Thyroid gland (tissue), 4 donors: ENCODE measurements around the gene PAWR. TPM values are rescaled to one million over a fixed set of nuclear protein-coding genes. Genes with fewer than 3 reads are reported as not detected.

Experiments used
- DNase-seq, 2 donors: peaks; one replicate each; pipeline ENCODE4 v3.0.0-alpha.2; 2019
- H3K27ac ChIP-seq, 3 donors: fragments of 200-600 bp; sonication (generic); 1 replicate in 2 of 3; 2 replicates in 1 of 3; pipeline ENCODE4 v1.5.1; 2016 to 2019; ENCODE audit warnings: mild to moderate bottlenecking in 1 of 3, moderate library complexity in 1 of 3
- H3K27me3 ChIP-seq: fragments of 200-600 bp; sonication (generic); one replicate; pipeline ENCODE4 v1.5.1; 2019
- H3K36me3 ChIP-seq, 2 donors: fragments of 200-600 bp; sonication (generic); one replicate each; pipeline ENCODE4 v1.5.1; 2016 to 2019
- H3K4me1 ChIP-seq, 2 donors: fragments of 200-600 bp; sonication (generic); one replicate each; pipeline ENCODE4 v1.5.1; 2017 to 2019
- H3K4me3 ChIP-seq, 3 donors: fragments of 200-600 bp; sonication (generic); replicated peaks in 1 of 3; 1 replicate in 2 of 3; 2 replicates in 1 of 3; pipeline ENCODE4 v1.5.1; 2016; ENCODE audit warnings: mild to moderate bottlenecking in 1 of 3
- H3K9me3 ChIP-seq: fragments of 200-600 bp; sonication (generic); one replicate; pipeline ENCODE4 v1.5.1; 2017
- POLR2A ChIP-seq, 2 donors: fragments of 450-650 bp; IDR thresholded peaks; one replicate each; pipeline ENCODE4 v1.6.1; 2017; ENCODE audit warnings: antibody characterized with exemption in 2 of 2, mild to moderate bottlenecking in 2 of 2, moderate library complexity in 1 of 2
- WGBS, 2 donors: methylation state at CpG; one replicate each; pipeline ENCODE4 v1.1.5; 2017; 5-methylcytosine and 5-hydroxymethylcytosine counted together
- intact Hi-C: fragments of 100-400 bp; cut with DNase I; formaldehyde crosslinking; loops from one replicate; pipeline ENCODE4 v1.15.1; 2023
- total RNA-seq, 4 donors: library from RNA; depleted of rRNA; stranded (reverse); fragments of >200 nt; gene quantifications; one replicate each; pipeline ENCODE4 v1.2.3, GENCODE V29; 2016
- TF ChIP-seq, protein P1 (sequence below), 6 experiments: fragments of 200-600 bp in 3 of 6; fragments of 450-650 bp in 3 of 6; sonication (generic) in 3 of 6; IDR thresholded peaks; one replicate each; pipeline ENCODE4 v1.5.1; 2016 to 2019; ENCODE audit warnings: antibody characterized with exemption in 6 of 6, mild to moderate bottlenecking in 2 of 6, inconsistent platforms in 1 of 6, moderate library complexity in 1 of 6

The PAWR gene
- total RNA-seq, 4 donors from 2014 or later = 83.7 to 125 (median 86.4) TPM

DNA sequence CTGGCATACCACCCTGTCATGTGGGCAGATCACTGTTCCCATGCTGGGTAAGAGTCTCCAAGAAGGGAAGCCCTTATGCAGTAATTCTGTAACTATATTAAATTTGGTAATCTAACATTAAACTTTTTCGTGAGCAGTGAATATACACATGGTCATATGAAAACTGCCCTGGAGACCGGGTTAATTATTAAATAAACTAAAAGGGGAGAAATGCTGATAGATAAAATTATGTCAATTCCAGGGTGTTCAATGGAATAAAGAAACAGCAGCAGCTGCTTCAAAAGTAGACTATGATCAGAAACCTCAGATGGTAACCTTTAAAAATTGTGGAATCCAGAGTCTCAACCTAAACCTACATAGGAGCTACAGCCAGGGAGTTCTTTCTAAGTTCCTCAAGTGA lies 100.0 kb downstream of the PAWR start:
- H3K9me3 ChIP-seq = no peaks in the 10 kb centered on the region
- H3K27me3 ChIP-seq = no peaks in the 10 kb centered on the region
- WGBS, 2 donors = 96 to 98% methylated on average over 2 of the region's 2 CpGs
- no peak for DNase-seq
- intact Hi-C loops = no loop called here
- TF ChIP-seq, protein P1, sequence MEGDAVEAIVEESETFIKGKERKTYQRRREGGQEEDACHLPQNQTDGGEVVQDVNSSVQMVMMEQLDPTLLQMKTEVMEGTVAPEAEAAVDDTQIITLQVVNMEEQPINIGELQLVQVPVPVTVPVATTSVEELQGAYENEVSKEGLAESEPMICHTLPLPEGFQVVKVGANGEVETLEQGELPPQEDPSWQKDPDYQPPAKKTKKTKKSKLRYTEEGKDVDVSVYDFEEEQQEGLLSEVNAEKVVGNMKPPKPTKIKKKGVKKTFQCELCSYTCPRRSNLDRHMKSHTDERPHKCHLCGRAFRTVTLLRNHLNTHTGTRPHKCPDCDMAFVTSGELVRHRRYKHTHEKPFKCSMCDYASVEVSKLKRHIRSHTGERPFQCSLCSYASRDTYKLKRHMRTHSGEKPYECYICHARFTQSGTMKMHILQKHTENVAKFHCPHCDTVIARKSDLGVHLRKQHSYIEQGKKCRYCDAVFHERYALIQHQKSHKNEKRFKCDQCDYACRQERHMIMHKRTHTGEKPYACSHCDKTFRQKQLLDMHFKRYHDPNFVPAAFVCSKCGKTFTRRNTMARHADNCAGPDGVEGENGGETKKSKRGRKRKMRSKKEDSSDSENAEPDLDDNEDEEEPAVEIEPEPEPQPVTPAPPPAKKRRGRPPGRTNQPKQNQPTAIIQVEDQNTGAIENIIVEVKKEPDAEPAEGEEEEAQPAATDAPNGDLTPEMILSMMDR (IDR thresholded peaks at IDR 0.05) = no peak
- TF ChIP-seq POLR2A (IDR thresholded peaks at IDR 0.05) = no peak
- H3K36me3 ChIP-seq = no peaks in the 10 kb centered on the region
- no peak overlapping the region for H3K27ac ChIP-seq
- peaks cover 0 to 3% of the 10 kb centered on the region in 2 donors for H3K4me1 ChIP-seq
- H3K4me3 ChIP-seq = no peak overlapping the region

DNA sequence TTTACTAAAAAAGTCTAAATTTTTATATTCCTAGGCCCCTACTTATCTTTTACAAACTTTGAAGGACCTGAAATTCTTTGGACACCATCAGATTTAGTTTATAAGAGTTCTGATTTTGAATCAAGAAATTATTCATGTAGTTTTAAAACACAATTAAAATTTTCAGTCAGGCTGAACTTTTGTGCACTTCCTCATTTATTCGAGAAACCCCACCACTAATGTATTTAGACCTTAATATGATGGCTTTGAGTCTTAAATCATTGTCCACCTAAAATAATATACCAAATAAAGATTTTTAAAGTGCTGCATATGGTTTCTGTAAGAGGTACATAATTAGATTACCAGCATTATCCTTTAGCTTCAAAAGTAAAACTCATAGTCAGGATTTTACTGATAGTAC lies 103.4 kb downstream of the PAWR start:
- Histone ChIP-seq H3K27ac (no peak overlapping the region), H3K4me3 (no peak overlapping the region), H3K4me1 (no peaks in the 10 kb centered on the region), H3K27me3 (no peaks in the 10 kb centered on the region), H3K36me3 (no peaks in the 10 kb centered on the region), H3K9me3 (no peaks in the 10 kb centered on the region)
- TF ChIP-seq, protein P1 (IDR thresholded peaks at IDR 0.05) = no peak
- no peak for TF ChIP-seq POLR2A (IDR thresholded peaks at IDR 0.05)
- DNase-seq = no peak
- intact Hi-C loops = no loop called here
- 83 to 89% methylated on average over 1 of the region's 1 CpG for WGBS, 2 donors

GRCh38 chr12:79585147-79585546 lies 105.6 kb downstream of the PAWR start:
- Histone ChIP-seq H3K36me3 (no peaks in the 10 kb centered on the region), H3K4me3 (no peak overlapping the region), H3K4me1 (no peaks in the 10 kb centered on the region), H3K27me3 (no peaks in the 10 kb centered on the region), H3K27ac (no peak overlapping the region), H3K9me3 (no peaks in the 10 kb centered on the region)
- intact Hi-C loops = no loop called here
- WGBS, 2 donors = 86 to 100% methylated on average over 1 of the region's 1 CpG
- TF ChIP-seq, protein P1 (IDR thresholded peaks at IDR 0.05) = no peak
- no peak for TF ChIP-seq POLR2A (IDR thresholded peaks at IDR 0.05)
- DNase-seq = no peak

DNA sequence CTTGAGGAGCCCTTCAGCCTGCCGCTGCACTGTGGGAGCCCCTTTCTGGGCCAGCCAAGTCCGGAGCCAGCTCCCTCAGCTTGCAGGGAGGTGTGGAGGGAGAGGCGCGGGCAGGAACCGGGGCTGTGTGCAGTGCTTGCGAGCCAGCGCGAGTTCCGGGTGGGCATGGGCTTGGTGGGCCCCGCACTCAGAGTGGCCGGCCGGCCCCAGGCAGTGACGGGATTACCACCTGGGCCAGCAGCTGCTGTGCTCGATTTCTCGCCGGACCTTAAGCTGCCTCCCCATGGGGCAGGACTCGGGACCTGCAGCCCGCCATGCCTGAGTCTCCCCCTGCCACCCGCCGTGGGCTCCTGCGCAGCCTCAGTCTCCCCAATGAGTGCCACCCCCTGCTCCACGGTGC lies 116.9 kb downstream of the PAWR start:
- intact Hi-C loops = no loop called here
- no peak overlapping the region for H3K27ac ChIP-seq
- no peak for TF ChIP-seq POLR2A (IDR thresholded peaks at IDR 0.05)
- TF ChIP-seq, protein P1 (IDR thresholded peaks at IDR 0.05) = no peak
- no peak overlapping the region for H3K4me3 ChIP-seq
- peaks cover 8 to 10% of the 10 kb centered on the region in 2 donors for H3K36me3 ChIP-seq
- no peak for DNase-seq
- no peaks in the 10 kb centered on the region for H3K9me3 ChIP-seq
- no peaks in the 10 kb centered on the region for H3K27me3 ChIP-seq
- peaks cover 2 to 5% of the 10 kb centered on the region in 2 donors for H3K4me1 ChIP-seq
- WGBS, 2 donors = 97 to 98% methylated on average over 11 to 15 of the region's 22 CpGs

DNA sequence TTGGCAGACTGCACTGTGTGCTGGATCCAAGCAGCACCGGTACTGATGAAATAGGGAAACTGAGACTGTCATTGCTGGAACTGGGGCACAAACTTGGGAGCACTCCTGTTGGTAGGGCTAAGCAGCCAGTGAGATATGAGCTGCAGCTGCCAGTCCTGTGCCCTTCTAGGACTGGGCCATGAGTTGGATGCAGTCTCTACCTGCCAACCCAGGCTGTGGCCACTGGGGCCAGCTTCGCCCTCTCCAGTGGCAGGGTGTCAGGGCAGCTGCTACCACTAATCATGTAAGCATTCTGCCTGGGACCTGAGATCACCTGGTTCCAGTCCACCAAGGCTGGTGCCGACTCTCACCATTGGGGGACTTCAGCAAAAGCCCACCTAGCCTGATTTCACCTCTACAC lies 121.1 kb downstream of the PAWR start:
- H3K4me1 ChIP-seq = peaks cover 25 to 34% of the 10 kb centered on the region in 2 donors
- WGBS, 2 donors = 100% methylated on average over 2 of the region's 3 CpGs
- no peaks in the 10 kb centered on the region for H3K9me3 ChIP-seq
- H3K27me3 ChIP-seq = no peaks in the 10 kb centered on the region
- no peak for TF ChIP-seq POLR2A (IDR thresholded peaks at IDR 0.05)
- TF ChIP-seq, protein P1 (IDR thresholded peaks at IDR 0.05) = no peak
- DNase-seq = no peak
- peak overlapping the region in 2 of 3 donors; percentile 29 to 88 for H3K27ac ChIP-seq
- intact Hi-C loops = loop anchor here (10.0 kb wide), 1 partner anchor 125 kb away; the partner anchor contains the start of gene PAWR
- peaks cover 8% of the 10 kb centered on the region in 2 donors for H3K36me3 ChIP-seq
- no peak overlapping the region for H3K4me3 ChIP-seq
